GM21515 (cell line): Measurements from ENCODE around the gene KRTCAP3.
A peak's percentile ranks its signal among the peaks of the same experiment; 100 is the strongest.
"Not testable (repeated sequence)": the region's sequence is repeated elsewhere in the genome, so short reads cannot be mapped to it uniquely, and the experiment has no call there.

Experiments used
- ATAC-seq: cut with Tn5 transposase; IDR thresholded peaks from one replicate; pipeline ENCODE4 v1.9.1; 2021; ENCODE audit not compliant: unreplicated experiment

KRTCAP3 gene

GRCh38 chr2:27441958-27442919 lies at the start of gene KRTCAP3:
Gene KRTCAP3, plus strand, starts transcription at chr2:27442381. Its CDS starts 32 bp downstream, at chr2:27442413.
- ATAC-seq: no peak

GRCh38 chr2:27393225-27393624 lies 49.0 kb upstream of the KRTCAP3 start:
- no peak for ATAC-seq

GRCh38 chr2:27398962-27399361 lies 43.2 kb upstream of the KRTCAP3 start:
- ATAC-seq: no peak

DNA sequence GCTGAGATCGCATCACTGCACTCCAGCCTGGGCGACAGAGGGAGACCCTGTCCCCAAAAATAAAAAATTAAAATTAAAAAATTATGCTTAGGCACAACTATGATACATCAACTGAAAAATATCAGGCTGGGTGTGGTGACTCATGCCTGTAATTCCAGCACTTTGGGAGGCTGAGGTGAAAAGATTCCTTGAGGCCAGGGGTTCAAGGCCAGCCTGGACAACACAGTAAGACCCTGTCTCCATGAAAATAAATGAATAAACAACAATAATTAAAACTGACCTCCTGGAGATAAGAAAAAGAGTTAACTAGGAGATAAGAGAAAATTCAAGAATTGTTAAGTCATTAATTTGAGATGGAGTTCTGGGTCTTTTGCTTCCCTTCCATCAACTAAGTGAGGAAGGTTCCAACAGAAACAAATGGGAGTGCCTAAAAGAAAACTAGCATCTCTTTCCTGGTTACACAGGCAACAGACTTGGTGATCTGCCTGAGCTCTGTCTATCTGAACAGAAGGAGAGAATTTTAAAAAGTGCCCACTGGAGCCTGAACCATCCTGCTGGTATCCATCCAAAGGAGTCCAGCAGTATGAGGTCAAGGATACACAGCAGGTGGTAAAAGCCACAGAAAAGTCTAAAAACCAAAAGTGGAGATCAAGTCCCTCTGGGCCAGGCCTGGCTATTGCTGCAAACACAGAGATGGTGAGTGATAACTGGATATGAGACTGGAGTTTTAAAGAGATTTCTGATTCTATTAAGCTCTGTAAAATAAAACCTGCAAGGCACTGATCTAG lies 41.6 kb upstream of the KRTCAP3 start:
- no peak for ATAC-seq

- ATAC-seq: no peak
Measured at GRCh38 chr2:27407798-27408491, 34.2 kb upstream of the KRTCAP3 start.

DNA sequence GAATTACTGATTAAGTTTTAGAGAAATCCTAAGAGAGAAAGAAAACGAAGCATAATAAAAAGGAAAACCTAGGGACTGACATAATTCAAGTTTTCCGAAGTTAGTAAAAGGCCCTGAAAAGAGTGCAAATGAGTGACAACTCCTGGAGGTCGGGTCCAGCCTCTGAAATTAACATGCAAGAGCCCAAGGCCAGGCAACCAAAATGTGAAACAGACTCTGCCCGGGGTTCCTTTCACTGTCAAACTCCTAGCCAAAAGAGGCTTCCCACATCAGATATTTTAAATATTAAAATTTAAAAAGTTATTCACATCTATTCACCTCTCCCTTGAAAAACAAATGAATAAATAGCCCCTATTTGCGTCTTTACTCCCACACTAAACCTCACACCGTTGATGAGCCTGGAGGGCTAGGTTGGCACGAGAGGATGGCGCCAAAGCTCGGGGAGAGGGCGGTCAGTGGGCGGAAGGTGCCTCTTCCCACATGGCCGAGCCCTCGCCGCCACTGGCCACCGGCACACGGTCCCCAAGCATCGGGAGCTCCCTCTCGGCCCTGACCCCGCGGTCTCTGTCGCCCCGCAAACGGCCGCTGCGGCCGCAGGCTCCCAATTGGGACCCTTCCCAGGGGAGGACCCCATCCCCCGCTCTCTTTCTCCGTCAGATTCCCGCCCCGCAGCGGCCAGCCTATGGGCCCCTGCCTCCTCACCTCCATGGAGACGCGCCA lies 33.4 kb upstream of the KRTCAP3 start:
- ATAC-seq: peak; percentile 27

GRCh38 chr2:27409321-27410073 lies 32.7 kb upstream of the KRTCAP3 start, which contains the start of gene PPM1G:
Gene PPM1G, minus strand, starts transcription at chr2:27409591. Its CDS starts 169 bp downstream, at chr2:27409422.
- peak; percentile 92 for ATAC-seq

DNA sequence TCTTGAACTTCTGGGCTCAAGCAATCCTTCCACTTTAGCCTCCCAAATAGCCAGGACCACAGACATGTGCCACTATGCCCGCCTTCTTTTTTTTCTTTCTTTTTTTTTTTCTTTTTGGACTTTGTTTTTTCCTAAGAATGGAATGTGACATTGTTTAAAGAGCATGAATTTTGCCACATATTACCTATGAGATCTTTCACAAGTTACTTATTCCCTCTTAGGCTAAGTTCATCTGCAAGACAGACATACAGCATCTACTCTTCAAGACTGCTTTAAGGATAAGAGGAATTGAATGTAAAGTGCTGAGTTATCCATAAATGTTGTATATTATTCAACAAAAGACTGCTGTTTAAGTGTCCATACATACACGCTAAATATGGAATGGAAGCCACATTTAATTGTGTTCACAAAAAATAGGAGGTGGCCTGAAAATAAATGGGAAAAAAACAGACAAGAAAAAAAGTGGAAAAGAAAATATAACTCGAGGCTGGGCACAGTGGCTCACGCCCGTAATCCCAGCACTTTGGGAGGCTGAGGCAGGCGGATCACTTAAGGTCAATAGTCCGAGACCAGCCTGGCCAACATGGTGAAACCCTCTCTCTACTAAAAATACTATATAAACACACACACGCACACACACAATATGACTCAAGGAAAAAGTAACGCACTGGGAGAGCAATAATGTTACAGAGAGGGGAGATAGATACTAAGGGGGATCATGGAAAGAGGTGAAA lies 29.6 kb upstream of the KRTCAP3 start:
- no peak for ATAC-seq

- ATAC-seq: no peak
Measured at GRCh38 chr2:27416151-27416550, 26.0 kb upstream of the KRTCAP3 start.

- no peak for ATAC-seq
Measured at GRCh38 chr2:27420996-27421395, 21.2 kb upstream of the KRTCAP3 start.

DNA sequence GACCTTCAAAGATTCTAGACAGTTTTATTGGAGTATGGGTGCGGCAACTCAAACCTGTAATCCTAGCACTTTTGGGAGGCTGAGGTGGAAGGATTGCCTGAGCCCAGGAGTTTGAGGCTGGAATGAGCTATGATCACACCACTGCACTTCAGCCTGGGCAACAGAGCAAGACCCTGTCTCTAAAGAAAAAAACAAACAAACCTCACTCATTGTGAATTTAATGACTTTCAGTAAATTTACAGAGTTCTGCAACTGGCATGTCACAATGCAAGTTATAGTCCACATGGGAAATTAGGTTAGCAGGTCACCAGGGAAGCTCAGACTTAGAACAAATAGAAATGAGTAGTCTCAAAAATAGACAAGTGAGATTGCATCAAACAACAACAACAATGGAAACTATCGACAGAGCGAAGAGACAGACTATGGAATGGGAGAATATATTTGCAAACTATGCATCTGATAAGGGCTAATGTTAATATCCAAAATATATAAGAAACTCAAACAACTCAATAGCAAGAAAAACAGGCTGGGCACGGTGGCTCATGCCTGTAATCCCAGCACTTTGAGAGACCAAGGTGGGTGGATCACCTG lies 20.4 kb upstream of the KRTCAP3 start:
- ATAC-seq: no peak

GRCh38 chr2:27422958-27423357 lies 19.2 kb upstream of the KRTCAP3 start:
- ATAC-seq: no peak

- not testable (repeated sequence) for ATAC-seq
Measured at GRCh38 chr2:27425039-27425438, 17.1 kb upstream of the KRTCAP3 start.

- ATAC-seq: no peak
Measured at GRCh38 chr2:27427863-27428212, 14.3 kb upstream of the KRTCAP3 start.

DNA sequence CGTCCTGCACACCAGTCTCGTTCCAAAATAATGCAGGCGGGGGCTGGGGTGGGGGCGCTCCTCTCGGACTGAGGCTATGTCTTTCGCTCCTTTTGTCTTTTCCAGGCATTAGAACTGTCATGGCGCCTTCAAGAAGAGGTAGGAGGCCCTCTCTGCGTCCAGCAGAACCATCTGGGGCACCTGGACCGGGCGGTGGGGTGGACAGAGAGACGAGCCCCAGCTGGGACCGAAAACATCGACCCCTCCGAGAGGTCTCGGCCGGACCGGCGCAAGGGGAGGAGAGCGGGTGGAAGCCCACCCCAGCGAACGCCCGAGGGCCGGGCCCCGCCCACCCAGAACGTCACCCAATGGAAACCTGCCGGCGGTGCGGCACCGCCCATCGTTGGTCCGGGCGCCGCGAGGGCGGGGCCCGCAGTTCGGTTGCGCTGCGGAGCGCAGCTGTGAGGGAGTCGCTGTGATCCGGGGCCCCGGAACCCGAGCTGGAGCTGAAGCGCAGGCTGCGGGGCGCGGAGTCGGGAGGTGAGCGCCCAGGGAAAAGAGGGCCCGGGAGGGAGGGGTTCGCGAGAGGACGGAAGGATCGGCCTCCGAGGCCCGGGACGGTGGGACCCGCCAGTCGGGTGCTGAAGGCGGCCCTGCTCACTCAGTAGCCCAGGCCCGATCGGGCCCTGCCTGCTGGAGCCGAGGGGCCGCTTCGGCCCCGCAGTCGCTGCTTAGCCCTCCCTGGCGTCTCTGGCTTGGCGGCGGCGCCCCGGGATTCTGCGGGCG lies 13.8 kb upstream of the KRTCAP3 start, which contains the start of gene NRBP1:
NRBP1 (plus strand) TSS at position 419 of the 765 bp plus-strand sequence. CDS start 4,643 bp downstream, outside the sequence.
- ATAC-seq: peak; percentile 88

DNA sequence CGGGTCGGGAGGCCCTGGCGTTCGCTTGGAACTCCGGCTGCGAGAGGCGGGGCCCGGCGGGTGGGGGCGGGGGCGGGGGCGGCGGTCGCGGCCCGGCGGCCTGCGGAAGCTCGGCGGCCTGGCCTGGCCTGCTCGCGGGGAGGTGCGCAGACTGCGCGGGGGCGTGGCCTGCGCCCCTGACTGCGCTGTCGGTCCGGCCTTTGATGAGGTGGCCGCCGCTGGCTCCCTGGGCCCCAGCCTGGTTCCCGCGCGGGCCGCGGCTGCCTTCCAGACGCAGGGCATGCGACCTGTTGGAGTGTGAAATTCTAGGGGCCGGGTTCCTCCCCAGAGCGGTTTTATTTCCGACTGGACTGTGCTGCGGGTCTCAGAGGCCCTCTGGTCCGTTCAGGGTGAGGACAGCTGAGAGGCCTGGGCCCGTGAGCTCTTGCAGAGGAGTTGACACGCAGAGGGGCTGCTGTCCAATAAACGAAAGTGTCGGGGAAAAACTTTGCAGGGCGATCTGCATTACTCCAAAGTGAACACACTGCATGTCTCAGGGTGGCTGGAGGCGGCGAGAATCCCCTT lies 13.1 kb upstream of the KRTCAP3 start:
- ATAC-seq: peak; percentile 60

DNA sequence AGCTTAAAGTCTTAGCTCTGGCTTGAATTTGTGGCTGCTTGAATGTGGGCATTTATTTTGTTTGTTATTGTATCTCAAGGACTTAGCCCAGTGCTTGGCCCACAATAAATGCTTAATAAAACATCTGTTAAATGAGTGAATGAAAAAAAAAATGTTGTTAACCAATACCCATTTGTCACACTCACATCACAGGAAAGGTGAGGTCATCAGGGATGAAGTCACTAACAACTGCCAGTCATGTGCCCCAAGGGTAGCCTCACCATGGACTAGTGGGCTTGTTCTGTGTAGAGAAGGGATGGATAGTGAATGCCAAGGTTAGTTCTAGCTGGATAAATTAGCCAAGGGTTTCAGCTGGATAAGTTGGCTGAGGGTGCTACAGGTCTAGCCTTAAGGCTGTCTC lies 10.8 kb upstream of the KRTCAP3 start:
- no peak for ATAC-seq

DNA sequence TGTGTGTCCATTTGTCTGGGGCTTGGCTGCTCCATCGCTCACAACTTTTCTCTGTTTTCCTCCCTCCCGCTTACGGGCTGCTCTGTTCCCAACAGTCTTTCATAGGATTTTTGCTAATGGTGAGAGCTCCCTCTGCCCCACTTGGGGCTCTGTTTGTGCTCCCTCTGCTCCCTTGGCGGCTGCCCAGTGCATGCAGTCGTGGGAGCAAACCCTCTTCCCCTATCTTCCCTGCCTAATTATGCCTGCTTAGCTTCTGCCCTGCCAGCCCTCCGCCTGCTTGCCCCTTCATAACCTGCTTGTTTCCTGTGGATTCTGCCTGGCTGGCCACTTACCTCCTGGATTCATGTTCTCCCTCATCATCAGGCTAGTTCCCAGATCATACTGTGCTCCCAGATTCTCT lies 6.6 kb upstream of the KRTCAP3 start:
- no peak for ATAC-seq
